HUDEP-2 (cell line): Measurements from ENCODE around the gene RELN.

Experiments used
- DNase-seq, 76 experiments: peaks; one replicate each; lab custom pipeline; 2025; ENCODE audit not compliant: unreplicated experiment in 76 of 76; lab: John Stamatoyannopoulos, UW

RELN gene

DNA sequence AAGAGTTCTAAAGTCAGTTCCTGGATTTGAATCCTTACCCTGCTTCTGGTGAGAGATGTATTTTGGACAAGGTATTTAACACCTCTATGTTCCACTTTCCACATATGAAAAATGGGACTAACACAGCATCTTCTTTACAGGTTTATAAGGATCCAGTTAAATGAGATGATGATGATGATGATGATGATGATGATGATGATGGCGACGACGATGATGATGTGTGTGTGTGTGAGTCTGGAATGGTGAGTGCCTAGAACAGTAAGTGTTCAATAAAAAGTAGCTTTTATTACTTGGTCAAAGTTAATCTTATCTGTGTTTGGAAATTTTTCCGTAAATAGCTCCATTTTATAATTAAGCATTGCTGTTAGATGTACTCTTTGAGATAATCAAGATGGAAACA, 295.2 kb downstream of the RELN start:
- DNase-seq: no peak

DNA sequence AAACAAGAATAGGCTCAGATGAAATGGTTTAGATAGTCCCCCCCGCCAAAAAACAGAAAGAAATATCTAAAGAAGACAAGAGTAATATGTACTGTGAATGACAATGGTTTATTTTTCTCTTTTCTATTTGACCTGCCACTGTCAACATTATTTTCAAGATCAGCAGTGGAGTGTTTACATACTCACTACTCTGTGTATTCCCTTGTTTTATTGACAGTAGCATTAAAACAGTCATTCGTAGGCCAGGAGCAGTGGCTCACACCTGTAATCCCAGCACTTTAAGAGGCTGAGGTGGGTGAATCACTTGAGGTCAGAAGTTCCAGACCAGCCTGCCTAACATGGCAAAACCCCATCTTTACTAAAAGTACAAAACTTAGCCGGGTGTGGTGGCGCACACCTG, 298.2 kb downstream of the RELN start:
- no peak for DNase-seq

- peak in 10 of 76 experiments; percentile 1 to 62 (median 22) for DNase-seq
These were observed 299.1 kb downstream of the RELN start for GRCh38 chr7:103690242-103690974.

- no peak for DNase-seq
These were observed 300.2 kb downstream of the RELN start for GRCh38 chr7:103689255-103689654.

DNA sequence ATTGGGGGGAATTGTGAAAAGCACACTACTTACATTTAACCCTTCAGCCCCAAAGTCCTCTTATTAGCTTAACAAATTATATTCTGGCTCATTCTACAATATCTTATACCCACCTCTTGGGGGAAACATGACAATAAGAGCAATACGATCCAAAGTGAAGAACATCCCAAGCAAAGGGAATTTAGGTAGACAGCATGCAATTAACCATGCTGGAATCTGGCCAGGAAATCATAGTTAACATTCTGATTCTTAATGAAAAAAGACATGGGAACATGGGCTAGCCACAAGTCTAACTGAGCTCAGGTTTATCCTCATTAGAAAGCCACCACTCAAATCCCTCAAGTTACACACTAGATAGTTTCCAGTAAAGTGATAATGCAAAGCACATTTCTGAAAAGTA, 301.5 kb downstream of the RELN start:
- DNase-seq: no peak

DNA sequence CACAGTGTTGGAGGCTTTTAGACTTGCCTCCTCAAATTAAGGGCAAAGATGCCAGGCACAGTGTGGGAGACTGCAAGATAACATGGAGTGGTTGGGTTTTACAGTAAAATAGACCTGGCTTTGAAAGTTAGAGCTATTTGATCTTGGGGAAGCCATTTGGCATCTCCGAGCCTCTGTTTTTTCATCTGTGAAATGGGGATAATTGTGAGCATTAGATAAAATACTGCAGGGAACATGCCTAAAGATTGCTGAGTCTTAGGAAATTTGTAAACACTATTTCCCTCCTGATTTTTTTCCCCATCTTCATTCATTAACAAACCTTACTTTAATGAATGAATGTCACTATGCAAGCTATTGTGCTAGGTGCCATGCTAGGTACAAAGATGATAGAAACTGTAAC, 302.2 kb downstream of the RELN start:
- DNase-seq: no peak

- DNase-seq: no peak
These were observed 302.7 kb downstream of the RELN start for GRCh38 chr7:103686763-103687162.

GRCh38 chr7:103686064-103686463, 303.4 kb downstream of the RELN start:
- DNase-seq: no peak

- DNase-seq: no peak
These were observed 303.8 kb downstream of the RELN start for GRCh38 chr7:103685646-103686045.

DNA sequence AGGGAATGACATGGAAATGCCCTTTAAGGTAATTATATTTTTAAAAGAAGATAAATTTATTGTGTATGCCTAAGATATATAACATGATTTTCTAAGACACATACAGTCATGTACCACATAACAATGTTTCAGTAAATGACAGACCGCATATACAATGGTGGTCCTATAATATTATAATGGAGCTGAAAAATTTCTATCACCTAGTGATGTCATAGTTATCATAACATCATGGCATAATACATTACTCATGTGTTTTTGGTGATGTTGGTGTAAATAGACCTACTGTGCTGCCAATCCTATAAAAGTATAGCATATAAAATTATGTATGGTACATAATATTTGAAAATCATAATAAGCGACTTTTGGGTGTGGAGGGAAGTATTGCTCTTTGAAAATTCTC, 306.1 kb downstream of the RELN start:
- DNase-seq: no peak

- peak in 17 of 76 experiments; percentile 2 to 42 (median 12) for DNase-seq
These were observed 309.0 kb downstream of the RELN start for GRCh38 chr7:103680161-103681144.

DNA sequence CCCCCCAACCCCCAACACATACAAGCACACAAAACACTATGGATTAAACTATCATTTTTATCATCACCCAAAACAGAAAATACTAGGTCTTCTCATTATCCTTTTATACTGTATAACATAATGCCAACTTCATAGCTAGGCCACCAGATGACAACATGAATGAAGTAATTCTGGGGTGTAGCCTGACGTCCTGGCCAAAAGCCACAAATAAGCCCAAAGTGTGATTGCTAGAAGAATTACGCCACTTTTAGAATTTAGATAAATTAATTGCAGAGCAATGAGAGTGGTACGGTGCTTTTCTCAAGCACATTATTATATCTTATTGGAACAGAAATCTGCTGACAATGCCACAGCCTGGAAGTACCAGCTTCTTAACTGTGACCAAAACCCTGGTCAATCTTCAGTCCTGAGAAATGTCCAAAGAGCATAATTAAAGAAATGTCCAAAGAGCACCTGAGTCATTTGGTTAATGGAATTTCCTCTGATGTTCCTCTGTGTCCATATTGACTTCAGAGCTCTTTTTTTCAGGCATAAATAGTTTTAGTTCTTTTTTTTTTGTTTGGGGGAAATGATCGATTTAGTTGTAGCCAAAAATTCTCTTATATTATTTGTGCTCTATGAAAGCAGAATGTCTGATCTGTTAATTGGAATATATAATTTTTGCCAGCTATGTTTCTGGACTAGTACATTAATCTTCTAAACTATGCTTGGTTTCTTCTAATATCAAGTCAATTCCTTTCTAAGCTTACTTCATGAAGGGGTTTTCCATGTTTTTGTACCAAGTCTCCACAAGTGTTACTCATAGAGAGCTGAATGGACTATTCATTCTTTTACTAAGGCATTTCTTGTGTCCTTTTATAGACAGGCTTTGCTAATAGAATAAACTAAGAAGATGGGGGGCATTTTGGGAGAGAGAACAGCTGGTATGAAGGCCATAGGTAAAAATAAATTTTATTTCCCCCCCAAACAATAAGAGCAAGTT, 310.0 kb downstream of the RELN start:
- no peak for DNase-seq

GRCh38 chr7:103668279-103668941, 321.0 kb downstream of the RELN start:
- no peak for DNase-seq

DNA sequence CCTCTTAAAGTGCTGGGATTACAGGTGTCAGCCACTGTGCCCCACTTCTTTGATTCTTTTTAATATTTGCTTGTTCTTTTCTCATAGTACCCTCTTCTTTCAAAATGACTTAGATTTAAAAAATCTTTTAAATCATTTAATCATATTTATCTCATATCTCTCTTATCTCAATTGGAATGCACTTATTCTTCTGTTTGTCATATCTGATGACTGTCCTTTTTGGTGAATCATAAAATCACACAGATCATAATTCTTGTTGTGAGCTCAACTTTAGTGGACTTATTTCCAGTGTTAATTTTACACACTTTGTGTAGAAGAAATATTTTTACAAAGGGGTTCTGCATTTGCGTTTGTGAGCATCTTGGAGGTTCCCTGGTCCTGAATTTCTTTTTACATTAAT, 323.1 kb downstream of the RELN start:
- DNase-seq: no peak

GRCh38 chr7:103664577-103664976, 324.9 kb downstream of the RELN start:
- no peak for DNase-seq

- DNase-seq: no peak
These were observed 328.7 kb downstream of the RELN start for GRCh38 chr7:103660455-103661371.

DNA sequence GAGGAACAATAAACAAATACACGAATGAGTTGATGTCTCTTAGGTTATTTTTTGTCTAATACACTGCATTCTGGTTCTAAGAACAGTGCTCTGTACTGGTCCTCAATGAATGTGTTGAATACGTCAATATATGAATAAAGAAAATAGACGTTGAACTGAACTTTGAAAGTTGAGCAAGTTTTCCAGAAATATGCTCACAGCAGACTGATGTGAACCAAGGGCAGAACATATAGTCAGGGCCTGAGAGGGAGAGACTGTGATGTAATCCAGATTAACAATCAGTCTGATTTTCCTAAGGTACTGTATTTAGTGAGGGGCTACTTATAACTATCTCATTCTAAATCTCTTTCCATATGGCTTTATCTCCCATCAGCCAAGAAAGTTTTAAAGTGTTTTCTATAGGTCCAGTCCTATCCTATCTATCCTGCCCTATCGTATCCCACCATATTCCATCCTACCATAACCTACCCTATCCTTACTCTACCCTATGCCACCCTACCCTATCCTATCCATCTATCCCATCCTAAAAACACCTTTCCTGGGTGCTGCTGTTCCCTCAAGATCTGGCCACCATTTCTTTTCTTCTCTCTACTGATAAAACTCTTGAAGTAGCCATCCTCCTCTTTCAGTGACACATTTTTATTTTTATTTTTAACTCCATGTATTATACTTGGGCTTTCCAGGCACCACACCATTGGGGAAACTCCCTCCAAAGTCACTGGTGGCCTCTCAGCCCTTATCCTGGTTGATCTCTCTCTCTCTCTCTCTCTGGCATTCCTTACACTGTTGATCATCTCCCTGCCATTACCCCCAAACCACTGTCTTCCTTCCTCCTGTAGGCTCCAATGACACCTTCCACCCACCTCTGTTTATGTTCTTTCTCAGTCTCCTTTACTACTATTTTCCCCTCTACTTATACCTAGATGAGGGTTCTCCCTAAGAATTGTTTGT, 331.1 kb downstream of the RELN start:
- DNase-seq: no peak

GRCh38 chr7:103657474-103657894, 332.0 kb downstream of the RELN start:
- peak in 71 of 76 experiments; percentile 11 to 89 (median 63) for DNase-seq
